B cell (primary cell): ENCODE data around the gene EFCAB8. TPM values are rescaled to one million over a fixed set of nuclear protein-coding genes. Genes with fewer than 3 reads are reported as not detected.

ENCODE experiments used
- ATAC-seq: fragments of 200-7000 bp; cut with Tn5 transposase; one replicate; pipeline ENCODE4 v1.10.0; 2021; ENCODE audit warnings: low read depth, mild to moderate bottlenecking, moderate number of reproducible peaks, moderate library complexity
- CTCF ChIA-PET: fragments of 350-600 bp; sonication (Branson Sonifier 250); formaldehyde crosslinking; loops from one replicate; lab custom pipeline; 2021; ENCODE audit warnings: antibody characterized with exemption, inconsistent platforms; lab: Charles Lee
- POLR2A ChIA-PET: fragments of 350-600 bp; sonication (Branson Sonifier 250); formaldehyde crosslinking; loops from one replicate; lab custom pipeline; 2021; ENCODE audit warnings: antibody characterized with exemption; lab: Charles Lee
- DNase-seq: peaks from one replicate; pipeline ENCODE4 v3.0.0; 2013
- H2AFZ ChIP-seq: 2 replicates; pipeline ENCODE4 v1.6.1; 2012; ENCODE audit warnings: mild to moderate bottlenecking, low read depth, low read length; ENCODE audit not compliant: insufficient read depth, poor library complexity, severe bottlenecking
- H3K27ac ChIP-seq, 2 donors: 1 replicate in 1 of 2; 2 replicates in 1 of 2; pipeline ENCODE4 v1.5.1; 2012 to 2013; ENCODE audit warnings: low read length in 2 of 2, mild to moderate bottlenecking in 2 of 2, moderate library complexity in 1 of 2
- H3K27me3 ChIP-seq, 4 experiments: fragments of 200-600 bp in 1 of 4; sonication (generic) in 1 of 4; replicated peaks in 1 of 4; 1 replicate in 2 of 4; 2 replicates in 2 of 4; pipeline versions ENCODE4 v1.6.1 to v1.7.0; 2013 to 2016; ENCODE audit warnings: low read length in 3 of 4, mild to moderate bottlenecking in 2 of 4, mixed read lengths in 1 of 4, moderate library complexity in 1 of 4; ENCODE audit not compliant: insufficient read depth in 4 of 4, control insufficient read depth in 3 of 4; ENCODE audit errors: control extremely low read depth in 1 of 4
- H3K36me3 ChIP-seq, 2 experiments: replicated peaks in 1 of 2; 1 replicate in 1 of 2; 2 replicates in 1 of 2; pipeline versions ENCODE4 v1.6.1 to v1.7.1; 2013; ENCODE audit warnings: low read length in 1 of 2; ENCODE audit not compliant: insufficient read depth in 2 of 2, control insufficient read depth in 1 of 2; ENCODE audit errors: control extremely low read depth in 1 of 2, extremely low read depth in 1 of 2
- H3K4me1 ChIP-seq, 2 donors: fragments of 200-600 bp in 1 of 2; sonication (generic) in 1 of 2; 1 replicate in 1 of 2; 2 replicates in 1 of 2; pipeline versions ENCODE4 v1.5.1 to v1.6.1; 2013 to 2017; ENCODE audit warnings: low read length in 2 of 2; ENCODE audit not compliant: control insufficient read depth in 2 of 2, insufficient read depth in 2 of 2
- H3K4me2 ChIP-seq: replicated peaks from 2 replicates; pipeline ENCODE3; 2012; ENCODE audit warnings: mild to moderate bottlenecking, low read depth, low read length; ENCODE audit not compliant: poor library complexity, severe bottlenecking
- H3K4me3 ChIP-seq, 5 experiments: fragments of 200-600 bp in 1 of 5; sonication (generic) in 1 of 5; 1 replicate in 3 of 5; 2 replicates in 2 of 5; pipeline versions ENCODE4 v1.5.1 to v1.7.0; 2011 to 2016; ENCODE audit warnings: low read length in 4 of 5, mild to moderate bottlenecking in 4 of 5, low read depth in 2 of 5, control low read depth in 1 of 5, moderate library complexity in 1 of 5; ENCODE audit not compliant: insufficient read depth in 1 of 5; ENCODE audit errors: control extremely low read depth in 1 of 5, extremely low read depth in 1 of 5
- H3K79me2 ChIP-seq: fragments of 200-600 bp; sonication (generic); one replicate; pipeline ENCODE4 v1.6.0; 2016; ENCODE audit warnings: low read length; ENCODE audit not compliant: control insufficient read depth, insufficient read depth
- H3K9ac ChIP-seq: fragments of 200-600 bp; sonication (generic); 2 replicates; pipeline ENCODE4 v1.6.1; 2017; ENCODE audit warnings: mild to moderate bottlenecking, low read length, moderate library complexity
- H3K9me3 ChIP-seq, 3 donors: one replicate each; pipeline versions ENCODE4 v1.6.1 to v1.7.1; 2013; ENCODE audit warnings: low read length in 2 of 3; ENCODE audit not compliant: control insufficient read depth in 2 of 3, insufficient read depth in 1 of 3; ENCODE audit errors: control extremely low read depth in 1 of 3
- H4K20me1 ChIP-seq: 2 replicates; pipeline ENCODE4 v1.6.0; 2012; ENCODE audit warnings: mild to moderate bottlenecking, low read length; ENCODE audit not compliant: insufficient read depth, control insufficient read depth, poor library complexity, severe bottlenecking
- H3K27ac Mint-ChIP-seq: one replicate; pipeline ENCODE4 v1.8.0; 2021; ENCODE audit warnings: mixed read lengths
- H3K27me3 Mint-ChIP-seq: one replicate; pipeline ENCODE4 v1.8.0; 2021; ENCODE audit warnings: mixed read lengths
- H3K4me1 Mint-ChIP-seq: one replicate; pipeline ENCODE4 v1.8.0; 2021; ENCODE audit warnings: mixed read lengths
- H3K4me3 Mint-ChIP-seq: one replicate; pipeline ENCODE4 v1.8.0; 2021; ENCODE audit warnings: mixed read lengths
- H3K9me3 Mint-ChIP-seq: one replicate; pipeline ENCODE4 v1.8.0; 2022; ENCODE audit warnings: mixed read lengths; ENCODE audit not compliant: insufficient read depth
- CTCF ChIP-seq: fragments of 200-600 bp; IDR thresholded peaks from one replicate; pipeline ENCODE4 v1.8.0; 2022; ENCODE audit warnings: antibody characterized with exemption, mild to moderate bottlenecking
- EZH2 ChIP-seq: IDR thresholded peaks from 2 replicates; pipeline ENCODE4 v1.6.1; 2012; ENCODE audit warnings: borderline replicate concordance, low read depth, mild to moderate bottlenecking, moderate library complexity, low read length; ENCODE audit not compliant: insufficient read depth, poor library complexity, severe bottlenecking
- WGBS: methylation state at CpG from one replicate; pipeline ENCODE4 v1.1.5; 2013; ENCODE audit warnings: missing lambda C conversion rate; ENCODE audit not compliant: insufficient coverage; 5-methylcytosine and 5-hydroxymethylcytosine counted together
- intact Hi-C: fragments of 100-400 bp; cut with micrococcal nuclease; formaldehyde crosslinking; loops from one replicate; pipeline ENCODE4 v1.10.0; 2022
- polyA plus RNA-seq: library from polyadenylated mRNA; depleted of rRNA; stranded (reverse); fragments of >200 nt; gene quantifications from 2 replicates; pipeline ENCODE4 v1.2.3, GENCODE V29; 2012
- total RNA-seq, 2 donors: library from RNA; stranded (reverse); fragments of 120-200 nt in 1 of 2; gene quantifications; 1 replicate in 1 of 2; 2 replicates in 1 of 2; pipeline versions ENCODE4 v1.2.3 to v1.2.4, GENCODE V29; 2013 to 2022

EFCAB8 gene
- total and polyA plus RNA-seq, 2 donors (not counting 1 experiment from before 2014, with no cell fraction given): 0.72 to 2.3 TPM

GRCh38 chr20:32999603-33000250 is 141.0 kb downstream of the EFCAB8 start:
- intact Hi-C loops: no loop called here
- 49% methylated on average over 5 of the region's 9 CpGs for WGBS
- no peak overlapping the region for H3K27ac Mint-ChIP-seq
- ChIA-PET CTCF (no interaction called here), POLR2A (no interaction called here)
- Histone ChIP-seq H3K4me1 (peaks cover 7 to 8% of the 10 kb centered on the region in 2 donors), H2AFZ (peak overlapping the region; percentile 8), H3K9me3 (peaks cover 3 to 12% (median 5%) of the 10 kb centered on the region in 3 donors), H3K4me2 (peak overlapping the region; percentile 13), H3K36me3 (no peaks in the 10 kb centered on the region), H3K27ac (no peak overlapping the region), H3K27me3 (no peaks in the 10 kb centered on the region), H3K4me3 (no peak overlapping the region), H3K79me2 (no peaks in the 10 kb centered on the region), H3K9ac (no peak overlapping the region), H4K20me1 (no peaks in the 10 kb centered on the region)
- peak; percentile 32 for DNase-seq
- ATAC-seq: no peak
- TF ChIP-seq EZH2 (no peak), CTCF (no peak)
- H3K4me1 Mint-ChIP-seq: peaks cover 9% of the 10 kb centered on the region
- no peak overlapping the region for H3K4me3 Mint-ChIP-seq
- no peaks in the 10 kb centered on the region for H3K27me3 Mint-ChIP-seq
- H3K9me3 Mint-ChIP-seq: peaks cover 7% of the 10 kb centered on the region

- Histone ChIP-seq H3K36me3 (no peaks in the 10 kb centered on the region), H3K79me2 (no peaks in the 10 kb centered on the region), H4K20me1 (no peaks in the 10 kb centered on the region), H3K27ac (no peak overlapping the region), H3K4me2 (no peak overlapping the region), H3K9me3 (peaks cover 0 to 9% (median 8%) of the 10 kb centered on the region in 3 donors), H3K27me3 (no peaks in the 10 kb centered on the region), H2AFZ (no peak overlapping the region), H3K4me1 (peaks cover 7 to 8% of the 10 kb centered on the region in 2 donors), H3K4me3 (no peak overlapping the region), H3K9ac (no peak overlapping the region)
- intact Hi-C loops: no loop called here
- Mint-ChIP-seq H3K4me1 (peaks cover 9% of the 10 kb centered on the region), H3K4me3 (no peak overlapping the region), H3K27ac (peak overlapping the region; percentile 26), H3K9me3 (peaks cover 4% of the 10 kb centered on the region), H3K27me3 (no peaks in the 10 kb centered on the region)
- DNase-seq (no peak), ATAC-seq (no peak)
- no peak for TF ChIP-seq CTCF
- TF ChIP-seq EZH2: no peak
- ChIA-PET CTCF (no interaction called here), POLR2A (interaction anchor here (0.6 kb wide), 1 partner anchor 401 kb away, joined by 3 read pairs; no protein-coding TSS in a partner anchor)
- WGBS: 83% methylated on average over 8 of the region's 9 CpGs
These were observed 142.2 kb downstream of the EFCAB8 start for GRCh38 chr20:33000802-33001466.
